ENCODE data around the gene FCGR2B. TPM values are rescaled to one million over a fixed set of nuclear protein-coding genes. Genes with fewer than 3 reads are reported as not detected.
"Not testable (repeated sequence)": the region's sequence is repeated elsewhere in the genome, so short reads cannot be mapped to it uniquely, and the experiment has no call there.

Gene FCGR2B
- total and polyA plus RNA-seq, 2 of the 13 experiments (the other 11 are each of a cell fraction or from before 2014, with no cell fraction given) = not detected

- DNase-seq (ENCODE audit: low spot score); H3K4me3 ChIP-seq (replicated peaks in 1 of 3; ENCODE audit: insufficient read depth in 1 of 3, low read depth in 2 of 3, low read length in 3 of 3); H3K36me3 ChIP-seq (replicated peaks in 1 of 2; ENCODE audit: control insufficient read depth in 1 of 2, insufficient read depth in 2 of 2, low read length in 2 of 2); H3K79me2 ChIP-seq (ENCODE audit: insufficient read depth, low read length); FAIRE-seq; H3K4me1 ChIP-seq (ENCODE audit: insufficient read depth, low read length); H3K9ac ChIP-seq (ENCODE audit: insufficient read depth, low read depth, low read length); H4K20me1 ChIP-seq (ENCODE audit: insufficient read depth, low read length); H2AFZ ChIP-seq (ENCODE audit: low read length); BruUV-seq (replicated peaks); H3K9me3 ChIP-seq (ENCODE audit: low read length); H3K27ac ChIP-seq (ENCODE audit: extremely low read length, insufficient read depth, low read length); in situ Hi-C loops (cut with HindIII; ENCODE audit: extremely low pct_ligation_motif_present, low pct_unique_long_range_greater_than_20kb); H3K27me3 ChIP-seq (ENCODE audit: control insufficient read depth in 1 of 2, insufficient read depth in 2 of 2, low read length in 2 of 2); ATAC-seq; H3K4me2 ChIP-seq (ENCODE audit: low read depth, low read length); POLR2A ChIA-PET; intact Hi-C loops (cut with micrococcal nuclease; ENCODE audit: unreplicated experiment); CTCF ChIA-PET (ENCODE audit: low intra/inter-chr PET ratio, low total read pairs): not testable (repeated sequence)
- WGBS (ENCODE audit: low lambda C conversion rate) = 0% methylated on average over 1 of the region's 6 CpGs
Observed at GRCh38 chr1:161638251-161638993, 24.5 kb upstream of the FCGR2B start.

- H3K27ac ChIP-seq (ENCODE audit: extremely low read length, insufficient read depth, low read length); H4K20me1 ChIP-seq (ENCODE audit: insufficient read depth, low read length); H3K9ac ChIP-seq (ENCODE audit: insufficient read depth, low read depth, low read length); POLR2A ChIA-PET; ATAC-seq; H2AFZ ChIP-seq (ENCODE audit: low read length); H3K4me2 ChIP-seq (ENCODE audit: low read depth, low read length); FAIRE-seq; H3K79me2 ChIP-seq (ENCODE audit: insufficient read depth, low read length); H3K9me3 ChIP-seq (ENCODE audit: low read length); H3K36me3 ChIP-seq (replicated peaks in 1 of 2; ENCODE audit: control insufficient read depth in 1 of 2, insufficient read depth in 2 of 2, low read length in 2 of 2); H3K27me3 ChIP-seq (ENCODE audit: control insufficient read depth in 1 of 2, insufficient read depth in 2 of 2, low read length in 2 of 2); DNase-seq (ENCODE audit: low spot score); in situ Hi-C loops (cut with HindIII; ENCODE audit: extremely low pct_ligation_motif_present, low pct_unique_long_range_greater_than_20kb); BruUV-seq (replicated peaks); CTCF ChIA-PET (ENCODE audit: low intra/inter-chr PET ratio, low total read pairs); H3K4me1 ChIP-seq (ENCODE audit: insufficient read depth, low read length); intact Hi-C loops (cut with micrococcal nuclease; ENCODE audit: unreplicated experiment); H3K4me3 ChIP-seq (replicated peaks in 1 of 3; ENCODE audit: insufficient read depth in 1 of 3, low read depth in 2 of 3, low read length in 3 of 3): not testable (repeated sequence)
- 0% methylated on average over 1 of the region's 2 CpGs for WGBS (ENCODE audit: low lambda C conversion rate)
Observed at GRCh38 chr1:161639203-161639602, 23.7 kb upstream of the FCGR2B start.

GRCh38 chr1:161642697-161643096 is 20.2 kb upstream of the FCGR2B start:
- H3K9ac ChIP-seq (ENCODE audit: insufficient read depth, low read depth, low read length); BruUV-seq (replicated peaks); H3K79me2 ChIP-seq (ENCODE audit: insufficient read depth, low read length); H3K4me2 ChIP-seq (ENCODE audit: low read depth, low read length); intact Hi-C loops (cut with micrococcal nuclease; ENCODE audit: unreplicated experiment); H3K36me3 ChIP-seq (replicated peaks in 1 of 2; ENCODE audit: control insufficient read depth in 1 of 2, insufficient read depth in 2 of 2, low read length in 2 of 2); H3K4me3 ChIP-seq (replicated peaks in 1 of 3; ENCODE audit: insufficient read depth in 1 of 3, low read depth in 2 of 3, low read length in 3 of 3); DNase-seq (ENCODE audit: low spot score); FAIRE-seq; H4K20me1 ChIP-seq (ENCODE audit: insufficient read depth, low read length); ATAC-seq; H3K27ac ChIP-seq (ENCODE audit: extremely low read length, insufficient read depth, low read length); H3K9me3 ChIP-seq (ENCODE audit: low read length); CTCF ChIA-PET (ENCODE audit: low intra/inter-chr PET ratio, low total read pairs); H3K27me3 ChIP-seq (ENCODE audit: control insufficient read depth in 1 of 2, insufficient read depth in 2 of 2, low read length in 2 of 2); H3K4me1 ChIP-seq (ENCODE audit: insufficient read depth, low read length); H2AFZ ChIP-seq (ENCODE audit: low read length); POLR2A ChIA-PET: not testable (repeated sequence)
- in situ Hi-C loops (cut with HindIII; ENCODE audit: extremely low pct_ligation_motif_present, low pct_unique_long_range_greater_than_20kb) = loop anchor here (10.0 kb wide), 1 partner anchor 102 kb away; the partner anchor contains the start of gene DUSP12
- WGBS (ENCODE audit: low lambda C conversion rate) = 46% methylated on average over 1 of the region's 1 CpG

GRCh38 chr1:161643481-161644208 is 19.3 kb upstream of the FCGR2B start:
- ATAC-seq; H3K27ac ChIP-seq (ENCODE audit: extremely low read length, insufficient read depth, low read length); H3K4me1 ChIP-seq (ENCODE audit: insufficient read depth, low read length); H3K4me3 ChIP-seq (replicated peaks in 1 of 3; ENCODE audit: insufficient read depth in 1 of 3, low read depth in 2 of 3, low read length in 3 of 3); H2AFZ ChIP-seq (ENCODE audit: low read length); CTCF ChIA-PET (ENCODE audit: low intra/inter-chr PET ratio, low total read pairs); H3K9ac ChIP-seq (ENCODE audit: insufficient read depth, low read depth, low read length); intact Hi-C loops (cut with micrococcal nuclease; ENCODE audit: unreplicated experiment); H3K27me3 ChIP-seq (ENCODE audit: control insufficient read depth in 1 of 2, insufficient read depth in 2 of 2, low read length in 2 of 2); DNase-seq (ENCODE audit: low spot score); H3K9me3 ChIP-seq (ENCODE audit: low read length); BruUV-seq (replicated peaks); POLR2A ChIA-PET; H3K79me2 ChIP-seq (ENCODE audit: insufficient read depth, low read length); FAIRE-seq; H4K20me1 ChIP-seq (ENCODE audit: insufficient read depth, low read length); H3K36me3 ChIP-seq (replicated peaks in 1 of 2; ENCODE audit: control insufficient read depth in 1 of 2, insufficient read depth in 2 of 2, low read length in 2 of 2); H3K4me2 ChIP-seq (ENCODE audit: low read depth, low read length): not testable (repeated sequence)
- WGBS (ENCODE audit: low lambda C conversion rate) = 31% methylated on average over 3 of the region's 5 CpGs
- in situ Hi-C loops (cut with HindIII; ENCODE audit: extremely low pct_ligation_motif_present, low pct_unique_long_range_greater_than_20kb) = loop anchor here (10.0 kb wide), 1 partner anchor 101 kb away; the partner anchor contains the start of gene DUSP12
